HS-5 (cell line): ENCODE results near the gene ST6GALNAC1.

Source experiments
- DNase-seq: peaks from one replicate; pipeline ENCODE4 v3.0.0-alpha.2; 2012; ENCODE audit warnings: low read depth

Gene ST6GALNAC1

GRCh38 chr17:76643553-76644148 is at the start of gene ST6GALNAC1:
Gene ST6GALNAC1 (minus strand): TSS chr17:76643757. CDS start chr17:76643638, 119 bp downstream.
- DNase-seq = no peak

DNA sequence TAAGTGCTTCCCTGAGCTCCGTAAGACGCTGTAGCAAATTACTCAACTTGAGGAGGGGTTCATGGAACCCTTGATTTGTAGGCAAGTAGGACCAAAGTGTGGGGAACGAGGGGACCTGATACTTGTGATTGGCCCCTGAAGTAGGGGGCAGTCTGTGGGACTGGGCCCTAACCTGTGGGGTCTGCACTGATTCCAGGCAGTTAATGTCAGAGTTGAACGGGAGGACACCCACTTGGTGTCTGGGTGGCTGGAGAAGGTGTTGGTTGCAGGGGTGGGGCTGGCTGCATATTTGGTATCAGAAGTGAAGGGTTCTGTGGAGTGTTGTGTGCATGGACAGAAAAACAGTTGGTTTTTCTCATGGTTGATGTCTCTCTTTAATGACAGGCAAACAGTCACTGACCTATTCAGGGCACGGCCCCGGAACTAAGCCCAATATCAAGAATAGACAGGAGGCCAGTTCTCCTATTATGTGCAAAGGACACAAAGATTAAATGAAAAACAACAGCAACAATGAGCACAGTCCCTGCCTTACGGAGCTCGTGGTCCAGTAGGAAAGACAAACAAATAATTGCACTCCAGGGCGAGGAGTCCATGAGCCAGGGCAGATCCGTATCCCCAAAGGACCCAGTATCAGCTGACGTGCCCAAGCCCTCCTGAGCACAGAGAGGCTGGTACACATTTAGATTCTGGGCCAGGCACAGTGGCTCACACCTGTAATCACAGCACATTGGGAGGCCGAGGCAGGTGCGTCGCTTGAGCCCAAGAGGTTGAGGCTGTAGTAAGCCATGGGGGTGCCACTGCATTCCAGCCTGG is 48.0 kb upstream of the ST6GALNAC1 start:
- no peak for DNase-seq

GRCh38 chr17:76690596-76691280 is 47.2 kb upstream of the ST6GALNAC1 start:
- DNase-seq = no peak

- no peak for DNase-seq
Observed at GRCh38 chr17:76689859-76690258, 46.3 kb upstream of the ST6GALNAC1 start.

GRCh38 chr17:76688165-76688622 is 44.6 kb upstream of the ST6GALNAC1 start:
- DNase-seq = no peak

DNA sequence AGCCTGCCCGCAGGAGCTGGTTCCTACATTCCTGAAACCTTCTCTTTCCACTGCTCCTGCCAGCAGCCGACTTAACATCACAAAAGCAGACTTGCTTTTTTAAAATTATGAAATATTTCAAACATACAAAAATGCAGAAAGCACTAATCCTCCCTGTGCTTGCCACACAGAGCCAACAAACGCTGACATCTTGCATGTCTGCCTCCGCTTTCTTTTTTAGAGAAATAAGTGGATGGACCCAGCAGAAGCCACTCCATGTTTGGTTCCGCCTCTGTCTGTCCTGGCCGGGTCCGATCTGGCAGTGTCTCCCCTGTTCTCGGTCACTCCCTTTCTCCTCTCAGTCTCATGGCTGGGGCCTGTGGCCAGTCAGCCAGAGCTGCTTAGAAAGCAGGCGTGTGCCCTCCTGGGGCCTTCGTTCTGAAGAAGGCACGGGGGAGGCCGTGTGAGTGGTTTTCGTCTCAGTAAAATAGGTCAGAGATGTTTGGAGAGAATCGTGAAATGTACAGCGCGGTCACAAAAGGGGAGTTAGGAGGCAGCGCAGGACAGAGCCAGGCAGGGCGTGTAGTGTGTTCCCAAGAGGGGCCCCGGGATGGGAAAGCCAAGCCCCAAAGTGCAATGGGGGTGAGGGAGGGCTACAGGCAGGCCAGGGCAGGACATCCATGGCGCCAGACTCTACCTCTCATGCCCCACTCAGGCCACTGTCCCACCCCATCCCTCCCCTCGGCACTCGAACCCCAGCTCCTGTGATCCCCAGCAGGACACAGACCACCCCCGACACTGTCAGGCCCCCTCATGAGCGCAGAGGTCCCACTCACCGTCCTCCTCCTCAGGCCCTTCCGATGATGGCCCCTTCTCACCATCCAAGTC is 44.0 kb upstream of the ST6GALNAC1 start:
- DNase-seq = no peak

- DNase-seq = no peak
Observed at GRCh38 chr17:76686538-76687297, 43.2 kb upstream of the ST6GALNAC1 start.

DNA sequence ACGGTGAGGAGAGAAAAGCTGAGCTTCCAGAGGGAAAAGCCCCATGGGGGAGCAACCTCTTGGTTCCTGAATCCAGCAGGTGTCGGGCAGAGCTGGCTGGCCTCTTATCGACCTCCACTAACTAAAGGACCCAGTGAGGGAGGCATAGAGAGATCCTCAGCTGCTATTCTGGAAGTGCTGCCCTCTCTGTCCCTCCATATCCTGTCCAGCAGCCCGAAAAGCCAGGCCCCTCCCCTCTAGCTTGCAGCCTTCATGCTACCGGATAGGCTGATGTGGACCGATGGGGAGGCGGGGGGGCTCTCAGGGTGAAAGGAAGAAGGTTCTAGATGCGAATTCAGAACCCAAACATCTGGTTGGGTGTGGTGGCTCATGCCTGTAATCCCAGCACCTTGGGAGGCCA is 42.3 kb upstream of the ST6GALNAC1 start:
- no peak for DNase-seq

- no peak for DNase-seq
Observed at GRCh38 chr17:76685366-76685765, 41.8 kb upstream of the ST6GALNAC1 start.

GRCh38 chr17:76684756-76685155 is 41.2 kb upstream of the ST6GALNAC1 start:
- no peak for DNase-seq

DNA sequence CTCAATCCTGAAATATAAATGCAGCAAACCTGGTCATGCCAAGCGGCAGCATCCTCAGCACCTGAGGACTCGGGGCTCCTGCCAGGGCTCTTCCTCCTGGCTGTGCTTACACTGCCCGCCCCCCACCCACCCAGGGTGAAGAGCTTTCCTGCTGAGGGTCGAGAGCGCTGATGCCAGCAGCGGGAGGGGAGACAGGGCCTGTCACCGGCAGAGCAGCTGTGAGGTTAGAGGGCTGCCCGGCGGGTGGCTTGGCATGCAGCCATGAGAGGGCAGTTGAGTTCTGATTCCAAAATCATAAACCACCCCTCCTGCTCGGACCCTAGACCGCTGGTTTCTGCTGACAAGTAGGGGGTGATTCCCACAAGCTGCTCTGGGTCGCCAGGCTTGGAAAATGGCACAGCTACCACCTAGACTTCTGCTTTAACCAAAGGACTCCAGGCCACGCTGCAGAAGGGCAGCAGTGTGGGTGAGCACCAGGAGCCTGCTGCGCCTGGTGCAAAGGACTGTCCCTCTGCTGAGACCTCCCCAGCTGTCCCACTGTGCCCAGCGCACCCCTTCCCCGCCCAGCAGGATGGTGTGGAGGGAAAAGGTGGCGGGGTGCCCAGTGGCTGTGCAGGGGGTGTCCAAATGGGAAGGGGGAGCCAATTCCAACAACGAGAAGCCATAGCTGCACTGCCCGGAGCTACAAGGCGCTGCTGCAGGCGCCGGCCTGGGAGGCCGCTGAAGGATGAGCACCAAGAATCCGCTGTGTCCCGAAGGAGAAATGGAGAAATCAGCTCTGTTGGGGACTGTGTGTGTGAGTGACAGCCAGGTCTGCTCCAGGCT is 40.6 kb upstream of the ST6GALNAC1 start:
- no peak for DNase-seq

DNA sequence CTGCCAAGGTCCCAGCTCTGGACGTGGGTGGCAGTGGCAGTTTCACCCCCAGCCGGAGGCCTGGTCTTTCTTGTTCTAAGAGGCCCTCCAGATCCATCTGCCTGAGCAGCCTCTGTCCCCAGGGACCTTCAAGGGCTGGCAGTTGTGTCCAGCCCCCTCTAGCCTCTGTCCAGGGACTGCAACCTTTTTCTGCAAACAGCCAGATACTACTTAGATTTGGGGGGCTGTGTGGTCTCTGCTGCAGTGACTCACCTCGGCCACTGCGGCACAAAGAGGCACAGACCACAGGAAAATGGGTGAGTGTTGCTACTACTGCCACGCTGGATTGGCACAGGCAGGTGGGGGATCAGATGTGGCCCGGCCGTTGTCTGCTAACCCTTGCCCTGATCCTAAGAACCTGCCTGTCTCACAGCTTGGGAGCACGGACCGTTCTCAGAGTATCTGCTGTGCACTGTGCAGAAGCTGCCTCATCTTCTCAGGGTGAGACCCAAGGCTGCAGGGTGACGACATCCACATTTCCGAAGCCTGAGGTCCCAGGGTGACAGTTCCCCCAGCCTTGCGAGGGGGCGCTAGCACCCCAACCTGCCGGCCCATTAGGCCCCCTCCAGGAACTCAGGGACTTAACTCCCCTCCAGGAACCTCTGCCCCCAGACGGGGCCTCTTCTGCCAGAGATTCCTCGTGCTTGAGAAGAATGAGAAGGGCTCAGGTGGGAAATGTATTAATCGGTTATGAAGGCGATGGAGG is 39.6 kb upstream of the ST6GALNAC1 start:
- DNase-seq = no peak

DNA sequence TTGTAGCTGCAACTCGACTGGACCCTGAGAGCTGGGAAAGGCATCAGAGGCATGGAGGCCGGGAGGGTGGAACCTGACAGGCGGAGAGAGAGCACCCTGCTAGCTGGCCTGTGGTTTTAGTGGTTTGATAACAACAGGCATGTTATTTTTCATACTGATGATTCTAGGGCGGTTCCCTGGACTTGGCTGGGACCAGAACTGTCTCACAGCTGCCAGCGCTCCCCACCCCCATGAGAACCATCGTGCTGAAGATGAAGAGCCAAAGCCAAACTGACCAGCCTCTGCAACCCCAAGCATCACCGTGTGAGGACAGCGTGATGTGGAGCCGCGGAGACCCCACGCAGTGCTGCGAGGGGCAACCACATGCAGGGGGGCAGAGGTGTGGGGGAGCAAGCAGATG is 38.7 kb upstream of the ST6GALNAC1 start:
- DNase-seq = no peak

DNA sequence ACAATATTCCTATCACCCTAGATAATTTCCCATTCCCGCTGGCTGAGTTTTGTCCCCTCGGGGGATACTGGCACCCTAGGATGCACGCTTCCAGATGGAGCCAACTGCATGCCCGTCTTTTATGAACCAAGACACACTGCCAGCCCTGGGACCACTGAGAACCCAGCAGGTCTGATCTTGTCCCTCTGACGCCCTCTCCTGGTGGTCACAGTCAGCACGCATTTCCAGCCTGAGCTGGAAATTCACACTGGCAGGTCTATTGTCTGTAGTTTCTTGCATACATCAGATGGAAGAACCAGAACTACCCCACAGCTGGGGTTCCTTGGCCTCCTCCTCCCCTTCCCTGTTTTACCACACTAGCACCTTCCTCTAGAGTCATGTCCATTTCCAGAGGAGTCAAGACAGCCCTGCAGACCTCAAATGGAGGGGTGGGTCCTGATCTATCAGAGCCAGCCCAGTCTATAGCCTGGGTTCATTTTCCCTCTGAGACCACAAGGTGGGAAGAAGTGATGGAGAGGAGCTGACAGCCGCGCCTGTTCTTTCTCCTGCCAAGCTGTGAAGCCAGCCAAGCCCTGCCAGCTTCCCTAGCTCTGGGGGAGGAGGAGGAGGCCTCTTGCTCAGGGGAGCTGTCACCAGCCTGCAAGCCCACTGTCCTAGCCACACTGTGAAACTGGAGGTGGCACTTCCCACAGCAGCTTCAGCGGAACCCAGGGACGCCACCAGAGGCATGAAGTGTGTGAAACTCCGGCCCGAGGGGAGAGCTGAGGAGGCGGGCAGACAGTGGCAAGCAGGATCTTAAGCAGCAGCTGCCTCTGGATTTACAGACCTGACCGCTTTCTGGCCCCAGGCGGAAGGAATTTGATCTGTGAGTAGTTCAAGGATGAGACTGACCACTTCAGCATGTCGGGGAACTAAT is 37.9 kb upstream of the ST6GALNAC1 start:
- DNase-seq = no peak

DNA sequence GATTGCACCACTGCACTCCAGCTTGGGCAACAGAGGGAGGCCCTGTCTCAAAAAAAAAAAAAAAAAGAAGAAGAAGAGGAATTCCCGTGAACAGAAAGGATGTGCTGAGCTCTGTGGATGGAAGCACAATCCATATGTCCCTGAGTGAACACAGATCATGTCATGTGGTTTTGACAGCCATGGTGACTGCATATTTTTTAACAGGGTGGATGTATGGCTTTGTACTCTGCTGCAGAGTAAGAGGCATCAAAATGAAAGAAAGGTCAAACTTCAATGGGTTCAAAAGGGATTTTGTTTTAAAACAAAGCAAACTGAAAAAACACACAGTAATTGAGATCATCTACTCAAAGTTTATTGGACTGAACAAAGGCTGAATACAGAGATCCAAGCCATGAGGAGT is 35.7 kb upstream of the ST6GALNAC1 start:
- DNase-seq = no peak

GRCh38 chr17:76678330-76678729 is 34.8 kb upstream of the ST6GALNAC1 start:
- DNase-seq = no peak

DNA sequence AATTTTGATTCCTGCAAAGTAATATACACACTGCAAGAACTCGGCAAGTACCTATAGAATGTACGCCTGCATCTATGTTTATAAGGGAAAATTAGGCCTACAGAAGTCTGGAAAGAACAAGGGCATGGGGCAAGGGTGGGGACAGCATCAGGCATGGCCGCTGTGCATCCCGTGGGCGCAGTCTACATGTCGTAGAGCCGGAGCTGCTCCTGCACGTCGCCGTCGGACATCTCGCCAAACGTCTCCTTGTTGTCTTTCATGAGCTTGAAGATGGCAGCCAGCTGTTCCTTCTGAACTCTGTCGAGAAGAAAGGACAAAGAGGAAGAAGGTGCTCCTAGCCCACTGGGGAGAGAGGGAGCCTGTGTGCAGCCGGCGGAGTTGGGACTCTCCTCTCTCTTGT is 33.8 kb upstream of the ST6GALNAC1 start:
- no peak for DNase-seq

DNA sequence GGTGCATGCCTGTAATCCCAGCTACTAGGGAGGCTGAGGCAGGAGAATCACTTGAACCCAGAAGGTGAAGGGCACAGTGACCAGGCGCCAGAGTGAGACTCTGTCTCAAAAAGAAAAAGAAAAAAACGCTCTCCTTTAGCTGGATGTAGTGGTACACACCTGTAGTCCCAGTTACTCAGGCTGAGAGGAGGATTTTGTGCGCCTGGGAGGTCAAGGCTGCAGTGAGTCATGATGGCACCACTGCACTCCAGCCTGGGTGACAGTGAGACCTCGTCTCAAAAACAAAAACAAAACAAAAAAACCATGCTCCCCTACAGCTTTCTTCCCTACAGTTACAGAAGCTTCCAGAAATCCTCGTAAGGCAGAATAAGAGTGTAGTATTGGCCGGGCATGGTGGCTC is 33.1 kb upstream of the ST6GALNAC1 start:
- no peak for DNase-seq

DNA sequence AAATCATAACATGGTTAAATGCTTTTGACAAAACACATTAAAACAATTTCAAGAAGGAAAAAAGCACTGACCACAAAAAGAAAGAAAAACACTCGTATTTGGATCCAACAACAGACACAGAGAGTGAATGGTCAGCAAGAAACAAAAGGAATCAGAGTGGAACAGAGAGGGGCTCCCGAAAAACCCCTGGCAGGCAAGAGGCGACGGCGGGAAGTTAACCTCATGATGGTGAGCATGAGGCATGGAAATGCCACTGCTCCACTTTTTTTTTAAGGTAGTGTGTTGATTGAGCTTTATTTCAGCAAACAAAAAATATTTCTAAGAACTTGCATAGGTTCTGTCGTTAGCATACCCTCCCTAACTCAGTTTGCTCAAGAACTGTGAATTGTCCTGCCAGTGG is 32.1 kb upstream of the ST6GALNAC1 start:
- DNase-seq = no peak
